GM10266 (cell line): ENCODE results near the gene AP2B1.

ENCODE experiments used
- DNase-seq: peaks from one replicate; pipeline ENCODE4 v3.0.0; 2012; ENCODE audit errors: extremely low spot score
- CTCF ChIP-seq: IDR thresholded peaks from 2 replicates; pipeline ENCODE4 v1.5.1; 2012; ENCODE audit warnings: mild to moderate bottlenecking, low read depth; ENCODE audit not compliant: control insufficient read depth, insufficient read depth; ENCODE audit errors: missing control alignments

AP2B1 gene

GRCh38 chr17:35587074-35587961 is at the start of gene AP2B1:
AP2B1 (plus strand) TSS chr17:35587322; CDS start chr17:35594031, 6,709 bp downstream.
- TF ChIP-seq CTCF: no peak

GRCh38 chr17:35537601-35538141 is 49.5 kb upstream of the AP2B1 start, which contains the start of gene SLFN12L:
SLFN12L (minus strand) TSS chr17:35537678; CDS start chr17:35522364, 15,314 bp downstream.
- DNase-seq: peak; percentile 32
- TF ChIP-seq CTCF: no peak

More at GRCh38 chr17:35587074-35587961, at the start of gene AP2B1:
- DNase-seq: peak; percentile 88

- no peak for DNase-seq
- TF ChIP-seq CTCF: no peak
These were observed 47.5 kb upstream of the AP2B1 start for GRCh38 chr17:35539659-35540026.

- TF ChIP-seq CTCF: no peak
- no peak for DNase-seq
These were observed 46.3 kb upstream of the AP2B1 start for GRCh38 chr17:35540589-35541404.

GRCh38 chr17:35541434-35541833 is 45.7 kb upstream of the AP2B1 start:
- no peak for TF ChIP-seq CTCF
- no peak for DNase-seq

- DNase-seq: no peak
- no peak for TF ChIP-seq CTCF
These were observed 44.1 kb upstream of the AP2B1 start for GRCh38 chr17:35542990-35543389.
